Measurements from ENCODE around the gene PGK2.

GRCh38 chr6:49739423-49739822, 47.7 kb downstream of the PGK2 start:
- no peak for TF ChIP-seq CTCF (IDR thresholded peaks at IDR 0.05)
- no peak for TF ChIP-seq POLR2AphosphoS5 (IDR thresholded peaks at IDR 0.05)
- TF ChIP-seq POLR2A (IDR thresholded peaks at IDR 0.05), result no peak
- TF ChIP-seq EP300 (IDR thresholded peaks at IDR 0.05), result no peak

Data from stomach (tissue), 4 donors.